ENCODE measurements around the gene GALK2.

GALK2 gene

DNA sequence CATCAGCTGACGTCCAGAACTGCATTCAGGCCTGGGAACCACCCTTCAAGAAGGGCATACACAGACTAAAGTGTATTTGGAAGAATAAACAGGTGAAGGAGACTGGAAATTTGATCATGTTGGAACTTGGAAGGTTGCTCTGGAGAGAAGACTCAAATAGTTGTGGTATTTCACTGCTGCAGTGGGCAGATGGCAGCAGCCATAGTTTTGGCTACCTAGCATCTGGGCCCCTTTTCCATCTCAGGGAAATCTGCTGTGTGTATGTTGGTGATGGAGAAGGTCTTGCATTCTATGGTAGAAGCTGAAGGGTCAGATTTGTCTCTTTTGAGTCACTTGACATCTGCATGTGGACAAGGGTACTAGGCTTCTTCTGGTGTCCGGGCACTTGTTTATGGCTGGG, 138.6 kb downstream of the GALK2 start:
- no peak for DNase-seq (ENCODE audit: low read depth)
- TF ChIP-seq, protein P1, sequence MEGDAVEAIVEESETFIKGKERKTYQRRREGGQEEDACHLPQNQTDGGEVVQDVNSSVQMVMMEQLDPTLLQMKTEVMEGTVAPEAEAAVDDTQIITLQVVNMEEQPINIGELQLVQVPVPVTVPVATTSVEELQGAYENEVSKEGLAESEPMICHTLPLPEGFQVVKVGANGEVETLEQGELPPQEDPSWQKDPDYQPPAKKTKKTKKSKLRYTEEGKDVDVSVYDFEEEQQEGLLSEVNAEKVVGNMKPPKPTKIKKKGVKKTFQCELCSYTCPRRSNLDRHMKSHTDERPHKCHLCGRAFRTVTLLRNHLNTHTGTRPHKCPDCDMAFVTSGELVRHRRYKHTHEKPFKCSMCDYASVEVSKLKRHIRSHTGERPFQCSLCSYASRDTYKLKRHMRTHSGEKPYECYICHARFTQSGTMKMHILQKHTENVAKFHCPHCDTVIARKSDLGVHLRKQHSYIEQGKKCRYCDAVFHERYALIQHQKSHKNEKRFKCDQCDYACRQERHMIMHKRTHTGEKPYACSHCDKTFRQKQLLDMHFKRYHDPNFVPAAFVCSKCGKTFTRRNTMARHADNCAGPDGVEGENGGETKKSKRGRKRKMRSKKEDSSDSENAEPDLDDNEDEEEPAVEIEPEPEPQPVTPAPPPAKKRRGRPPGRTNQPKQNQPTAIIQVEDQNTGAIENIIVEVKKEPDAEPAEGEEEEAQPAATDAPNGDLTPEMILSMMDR (IDR thresholded peaks at IDR 0.05; ENCODE audit: low read depth, low read length, missing control alignments), result no peak
- no peak overlapping the region for H3K4me3 ChIP-seq (ENCODE audit: low read depth, low read length)

DNA sequence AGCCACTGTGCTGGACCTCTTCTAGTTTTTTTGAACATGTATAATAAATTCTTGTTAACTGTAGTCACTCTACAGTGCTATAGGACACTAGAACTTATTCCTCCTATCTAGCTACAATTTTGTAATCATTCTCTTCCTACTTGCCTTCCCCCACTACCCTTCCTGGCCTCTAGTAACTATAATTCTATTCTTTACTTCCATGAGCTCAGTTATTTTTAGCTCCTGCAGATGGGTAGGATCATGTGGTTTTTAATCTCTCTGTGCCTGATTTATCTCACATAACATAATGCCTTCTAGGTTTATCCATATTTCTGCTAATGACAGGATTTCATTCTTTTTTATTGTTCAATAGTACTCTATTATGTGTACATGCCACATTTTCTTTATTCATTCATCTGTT, 139.8 kb downstream of the GALK2 start:
- TF ChIP-seq, protein P1 (IDR thresholded peaks at IDR 0.05; ENCODE audit: low read depth, low read length, missing control alignments), result no peak
- no peak overlapping the region for H3K4me3 ChIP-seq (ENCODE audit: low read depth, low read length)
- no peak for DNase-seq (ENCODE audit: low read depth)

DNA sequence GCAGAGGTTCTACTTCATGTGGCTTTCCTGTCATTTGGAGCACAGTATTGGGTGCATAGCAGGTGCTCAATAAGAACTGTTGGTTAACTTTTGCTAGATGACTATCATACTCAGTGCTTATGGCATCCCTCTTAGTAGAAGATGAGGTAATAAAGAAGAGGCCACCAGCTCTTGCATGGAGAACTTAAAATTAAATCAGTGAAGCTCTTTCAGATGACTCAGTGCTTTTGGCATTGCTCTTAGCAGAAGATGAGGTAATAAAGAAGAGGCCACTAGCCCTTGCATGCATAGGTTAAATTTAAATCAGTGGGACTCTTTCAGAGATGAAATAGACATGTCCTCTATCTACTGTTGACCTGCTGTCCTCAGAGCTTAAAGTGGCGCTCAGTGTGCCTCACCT, 143.6 kb downstream of the GALK2 start:
- no peak overlapping the region for H3K4me3 ChIP-seq (ENCODE audit: low read depth, low read length)
- no peak for DNase-seq (ENCODE audit: low read depth)
- TF ChIP-seq, protein P1 (IDR thresholded peaks at IDR 0.05; ENCODE audit: low read depth, low read length, missing control alignments), result no peak

DNA sequence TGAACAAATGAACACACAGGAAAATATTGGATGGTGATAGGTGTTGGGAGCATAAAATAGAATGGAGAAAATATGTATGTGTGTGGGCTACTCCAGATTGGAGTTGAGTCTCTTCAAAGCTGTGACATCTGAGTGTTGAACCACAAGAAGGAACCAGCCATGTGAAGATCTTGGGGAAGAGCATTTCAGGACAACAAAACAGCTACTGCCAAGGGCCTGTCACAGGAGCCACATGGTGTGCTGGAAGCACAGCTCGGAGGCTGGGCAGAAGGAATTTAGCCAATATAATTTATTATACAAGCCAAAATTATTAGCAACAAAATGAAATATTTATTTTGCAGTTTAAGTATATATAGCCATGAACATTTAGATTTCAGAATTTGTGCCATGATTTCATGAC, 144.7 kb downstream of the GALK2 start:
- DNase-seq (ENCODE audit: low read depth), result no peak
- TF ChIP-seq, protein P1 (IDR thresholded peaks at IDR 0.05; ENCODE audit: low read depth, low read length, missing control alignments), result no peak
- H3K4me3 ChIP-seq (ENCODE audit: low read depth, low read length), result no peak overlapping the region

DNA sequence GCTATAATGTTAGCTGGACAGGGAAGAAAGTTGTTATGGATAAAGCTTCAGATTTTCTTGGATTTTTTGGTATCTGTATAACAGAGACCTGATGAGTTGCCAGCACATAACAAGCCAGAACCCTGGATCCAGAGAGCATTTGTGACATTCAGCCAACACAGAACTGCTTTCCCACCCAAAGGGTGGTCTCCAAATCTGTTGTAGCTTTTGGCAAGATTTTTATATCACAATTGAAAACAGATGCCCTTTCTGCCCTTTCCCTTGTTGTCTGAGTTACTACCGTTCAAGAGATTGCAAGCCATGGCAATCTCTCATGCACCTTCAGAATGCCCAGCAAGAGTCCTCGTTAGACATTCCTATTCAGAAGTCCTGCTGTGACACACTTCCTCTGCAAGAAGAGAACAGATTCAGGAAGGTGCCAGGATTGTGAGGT, 145.4 kb downstream of the GALK2 start:
- TF ChIP-seq, protein P1 (IDR thresholded peaks at IDR 0.05; ENCODE audit: low read depth, low read length, missing control alignments), result no peak
- DNase-seq (ENCODE audit: low read depth), result no peak
- H3K4me3 ChIP-seq (ENCODE audit: low read depth, low read length), result no peak overlapping the region

DNA sequence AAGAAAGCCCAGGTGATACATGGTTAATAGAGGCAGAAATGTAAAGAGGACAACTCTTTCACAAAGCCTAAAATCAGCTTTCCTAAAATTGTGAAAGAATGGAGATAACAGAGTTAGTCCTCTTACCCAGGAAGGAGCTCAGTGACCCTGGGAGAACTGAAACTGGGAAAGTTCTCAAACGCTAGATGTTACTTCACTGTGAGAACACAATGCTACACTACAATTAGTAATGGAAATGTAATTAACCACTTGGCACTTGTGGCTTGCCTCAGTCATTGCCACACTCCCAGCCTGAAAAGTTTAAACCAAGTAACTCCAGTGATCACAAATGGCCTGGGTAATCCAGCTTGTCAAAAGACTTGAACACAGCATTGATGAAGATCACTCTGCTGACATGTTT, 150.3 kb downstream of the GALK2 start:
- no peak overlapping the region for H3K4me3 ChIP-seq (ENCODE audit: low read depth, low read length)
- TF ChIP-seq, protein P1 (IDR thresholded peaks at IDR 0.05; ENCODE audit: low read depth, low read length, missing control alignments), result no peak
- no peak for DNase-seq (ENCODE audit: low read depth)

DNA sequence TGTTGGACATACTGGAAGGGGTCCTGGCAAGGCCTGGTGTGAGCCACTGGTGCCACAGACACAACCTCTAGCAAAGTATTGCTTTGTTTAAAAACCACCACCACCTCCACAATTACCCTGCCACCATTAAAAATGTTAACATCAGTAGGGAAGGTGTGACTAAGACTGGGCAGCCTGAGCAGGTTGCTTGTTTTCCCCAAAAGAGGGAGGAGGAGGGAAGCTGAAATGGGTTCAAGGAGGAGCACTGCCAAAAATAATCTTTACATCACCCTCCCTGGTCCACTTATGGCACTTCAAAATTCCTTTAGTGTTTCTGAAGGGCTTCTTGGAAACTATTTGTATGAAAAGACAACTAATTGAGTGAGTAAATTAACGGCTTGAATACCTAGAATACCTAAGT, 153.2 kb downstream of the GALK2 start:
- H3K4me3 ChIP-seq (ENCODE audit: low read depth, low read length), result no peak overlapping the region
- no peak for DNase-seq (ENCODE audit: low read depth)
- TF ChIP-seq, protein P1 (IDR thresholded peaks at IDR 0.05; ENCODE audit: low read depth, low read length, missing control alignments), result no peak

Data from GM12864 (cell line).